RWPE2 (cell line): ENCODE measurements around the gene IL1RN.
A peak's percentile ranks its signal among the peaks of the same experiment; 100 is the strongest.

Source experiments
- ATAC-seq: fragments of 200-7000 bp; cut with Tn5 transposase; 3 replicates; pipeline ENCODE4 v1.9.1; 2021; ENCODE audit warnings: low read depth
- DNase-seq: peaks from one replicate; pipeline ENCODE4 v3.0.0-alpha.2; 2020; ENCODE audit warnings: low spot score
- H3K27ac ChIP-seq: fragments of 450-650 bp; 2 replicates; pipeline ENCODE4 v1.5.1; 2017; ENCODE audit warnings: mild to moderate bottlenecking; ENCODE audit not compliant: poor library complexity, severe bottlenecking
- H3K27me3 ChIP-seq: fragments of 250-450 bp; sonication (Bioruptor Pico); 2 replicates; pipeline ENCODE4 v1.5.1; 2021; ENCODE audit warnings: mild to moderate bottlenecking, moderate library complexity; ENCODE audit not compliant: insufficient read depth, poor library complexity, severe bottlenecking
- H3K36me3 ChIP-seq: fragments of 250-450 bp; sonication (Bioruptor Pico); 2 replicates; pipeline ENCODE4 v1.5.1; 2020; ENCODE audit warnings: low read depth, mild to moderate bottlenecking, moderate library complexity
- H3K4me1 ChIP-seq: fragments of 250-450 bp; sonication (Bioruptor Pico); 2 replicates; pipeline ENCODE4 v1.5.1; 2021; ENCODE audit warnings: mild to moderate bottlenecking, moderate library complexity; ENCODE audit not compliant: insufficient read depth, poor library complexity, severe bottlenecking
- H3K4me3 ChIP-seq: fragments of 250-450 bp; sonication (Bioruptor Pico); 2 replicates; pipeline ENCODE4 v1.5.1; 2021; ENCODE audit warnings: mild to moderate bottlenecking, moderate library complexity; ENCODE audit not compliant: severe bottlenecking
- H3K9me3 ChIP-seq: fragments of 250-450 bp; sonication (Bioruptor Pico); 2 replicates; pipeline ENCODE4 v1.5.1; 2021; ENCODE audit warnings: mild to moderate bottlenecking, moderate library complexity; ENCODE audit not compliant: severe bottlenecking
- CTCF ChIP-seq: fragments of 450-650 bp; IDR thresholded peaks from one replicate; pipeline ENCODE4 v1.5.1; 2017; ENCODE audit warnings: mild to moderate bottlenecking, moderate library complexity; ENCODE audit not compliant: poor library complexity, severe bottlenecking

IL1RN gene

GRCh38 chr2:113122364-113122763 is 5.0 kb upstream of the IL1RN start:
- Histone ChIP-seq H3K27me3 (no peaks in the 10 kb centered on the region), H3K27ac (no peak overlapping the region), H3K9me3 (no peaks in the 10 kb centered on the region), H3K4me1 (peaks cover 12% of the 10 kb centered on the region), H3K4me3 (no peak overlapping the region), H3K36me3 (no peaks in the 10 kb centered on the region)
- TF ChIP-seq CTCF, result no peak
- no peak for DNase-seq
- no peak for ATAC-seq

GRCh38 chr2:113123726-113124125 is 3.7 kb upstream of the IL1RN start:
- Histone ChIP-seq H3K27me3 (no peaks in the 10 kb centered on the region), H3K4me3 (no peak overlapping the region), H3K36me3 (no peaks in the 10 kb centered on the region), H3K4me1 (peaks cover 7% of the 10 kb centered on the region), H3K9me3 (no peaks in the 10 kb centered on the region), H3K27ac (no peak overlapping the region)
- DNase-seq (no peak), ATAC-seq (no peak)
- no peak for TF ChIP-seq CTCF

- no peak overlapping the region for H3K27ac ChIP-seq
- peaks cover 7% of the 10 kb centered on the region for H3K4me1 ChIP-seq
- TF ChIP-seq CTCF, result no peak
- H3K36me3 ChIP-seq, result no peaks in the 10 kb centered on the region
- H3K27me3 ChIP-seq, result no peaks in the 10 kb centered on the region
- H3K4me3 ChIP-seq, result no peak overlapping the region
- DNase-seq (no peak), ATAC-seq (peak; percentile 73)
- no peaks in the 10 kb centered on the region for H3K9me3 ChIP-seq
These were observed 3.0 kb upstream of the IL1RN start for GRCh38 chr2:113124181-113124961.

- no peak for DNase-seq
- peaks cover 7% of the 10 kb centered on the region for H3K4me1 ChIP-seq
- H3K4me3 ChIP-seq, result no peak overlapping the region
- TF ChIP-seq CTCF, result no peak
- H3K36me3 ChIP-seq, result no peaks in the 10 kb centered on the region
- H3K27me3 ChIP-seq, result no peaks in the 10 kb centered on the region
- H3K27ac ChIP-seq, result no peak overlapping the region
- no peak for ATAC-seq
- no peaks in the 10 kb centered on the region for H3K9me3 ChIP-seq
These were observed 2.2 kb upstream of the IL1RN start for GRCh38 chr2:113124984-113125855.
